Measurements from ENCODE around the gene RBM14.
"Not testable (repeated sequence)": the region's sequence is repeated elsewhere in the genome, so short reads cannot be mapped to it uniquely, and the experiment has no call there.

The RBM14 gene

GRCh38 chr11:66598993-66599392, 17.4 kb upstream of the RBM14 start:
- no peak for DNase-seq (ENCODE audit: low read depth in 2 of 2)

GRCh38 chr11:66600219-66600618, 16.2 kb upstream of the RBM14 start:
- no peak for DNase-seq (ENCODE audit: low read depth in 2 of 2)

- no peak for DNase-seq (ENCODE audit: low read depth in 2 of 2)
These were observed 15.7 kb upstream of the RBM14 start for GRCh38 chr11:66600631-66601233.

GRCh38 chr11:66603072-66603471, 13.4 kb upstream of the RBM14 start:
- no peak for DNase-seq (ENCODE audit: low read depth in 2 of 2)

GRCh38 chr11:66604155-66604554, 12.3 kb upstream of the RBM14 start:
- DNase-seq (ENCODE audit: low read depth in 2 of 2), result no peak

- not testable (repeated sequence) for DNase-seq (ENCODE audit: low read depth in 2 of 2)
These were observed 9.8 kb upstream of the RBM14 start for GRCh38 chr11:66606608-66607007.

GRCh38 chr11:66607126-66607834, 9.2 kb upstream of the RBM14 start:
- no peak for DNase-seq (ENCODE audit: low read depth in 2 of 2)

GRCh38 chr11:66609721-66610617, 6.5 kb upstream of the RBM14 start:
- DNase-seq (ENCODE audit: low read depth in 2 of 2), result no peak

- no peak for DNase-seq (ENCODE audit: low read depth in 2 of 2)
These were observed 4.0 kb upstream of the RBM14 start for GRCh38 chr11:66612458-66612857.

GRCh38 chr11:66614073-66614472, 2.4 kb upstream of the RBM14 start:
- DNase-seq (ENCODE audit: low read depth in 2 of 2), result no peak

GRCh38 chr11:66617155-66617834, 865 bp downstream of the RBM14 start:
- DNase-seq (ENCODE audit: low read depth in 2 of 2), result no peak

- no peak for DNase-seq (ENCODE audit: low read depth in 2 of 2)
These were observed 2.7 kb downstream of the RBM14 start for GRCh38 chr11:66619080-66619554.

GRCh38 chr11:66624450-66624849, 8.0 kb downstream of the RBM14 start:
- no peak for DNase-seq (ENCODE audit: low read depth in 2 of 2)

GRCh38 chr11:66625041-66625751, 8.8 kb downstream of the RBM14 start:
- DNase-seq (ENCODE audit: low read depth in 2 of 2), result no peak

GRCh38 chr11:66625752-66626149, 9.3 kb downstream of the RBM14 start:
- no peak for DNase-seq (ENCODE audit: low read depth in 2 of 2)

GRCh38 chr11:66626382-66626781, 10.0 kb downstream of the RBM14 start:
- DNase-seq (ENCODE audit: low read depth in 2 of 2), result no peak

GRCh38 chr11:66626926-66627325, 10.5 kb downstream of the RBM14 start:
- no peak for DNase-seq (ENCODE audit: low read depth in 2 of 2)

GRCh38 chr11:66628061-66628603, 11.7 kb downstream of the RBM14 start:
- no peak for DNase-seq (ENCODE audit: low read depth in 2 of 2)

- DNase-seq (ENCODE audit: low read depth in 2 of 2), result no peak
These were observed 12.9 kb downstream of the RBM14 start for GRCh38 chr11:66629356-66629755.

- DNase-seq (ENCODE audit: low read depth in 2 of 2), result no peak
These were observed 15.5 kb downstream of the RBM14 start for GRCh38 chr11:66631883-66632282.

GRCh38 chr11:66632952-66633351, 16.5 kb downstream of the RBM14 start:
- DNase-seq (ENCODE audit: low read depth in 2 of 2), result no peak

Measured in stimulated activated CD4-positive, alpha-beta T cell treated with anti-CD3 and anti-CD28 coated beads, Interleukin-1b, Interleukin-23, amount 100 ng/mL, for 1 hour (primary cell).